Islet precursor cell (in vitro differentiated cells): Measurements from ENCODE around the gene SRRM2.

Experiments
- DNase-seq: peaks from one replicate; pipeline ENCODE4 v3.0.0-alpha.2; 2018

The SRRM2 gene

DNA sequence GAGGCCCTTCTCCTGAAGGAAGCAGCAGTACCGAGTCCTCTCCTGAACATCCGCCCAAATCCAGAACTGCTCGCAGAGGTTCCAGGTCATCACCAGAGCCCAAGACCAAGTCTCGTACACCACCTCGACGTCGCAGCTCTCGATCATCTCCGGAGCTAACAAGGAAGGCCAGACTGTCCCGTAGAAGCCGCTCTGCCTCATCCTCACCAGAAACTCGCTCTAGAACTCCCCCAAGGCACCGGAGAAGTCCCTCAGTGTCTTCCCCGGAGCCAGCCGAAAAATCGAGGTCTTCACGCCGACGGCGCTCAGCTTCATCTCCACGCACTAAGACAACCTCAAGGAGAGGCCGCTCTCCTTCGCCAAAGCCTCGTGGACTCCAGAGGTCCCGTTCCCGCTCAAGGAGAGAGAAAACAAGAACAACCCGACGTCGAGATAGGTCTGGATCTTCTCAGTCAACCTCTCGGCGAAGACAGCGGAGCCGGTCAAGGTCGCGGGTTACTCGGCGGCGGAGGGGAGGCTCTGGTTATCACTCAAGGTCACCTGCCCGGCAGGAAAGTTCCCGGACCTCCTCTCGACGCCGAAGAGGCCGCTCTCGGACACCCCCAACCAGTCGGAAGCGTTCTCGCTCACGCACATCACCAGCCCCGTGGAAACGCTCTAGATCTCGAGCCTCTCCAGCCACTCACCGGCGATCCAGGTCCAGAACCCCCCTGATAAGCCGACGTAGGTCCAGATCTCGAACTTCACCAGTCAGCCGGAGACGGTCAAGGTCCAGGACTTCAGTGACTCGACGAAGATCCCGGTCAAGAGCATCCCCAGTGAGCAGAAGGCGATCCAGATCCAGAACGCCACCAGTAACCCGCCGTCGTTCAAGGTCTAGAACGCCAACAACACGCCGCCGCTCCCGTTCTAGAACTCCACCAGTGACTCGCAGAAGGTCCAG, 13.3 kb downstream of the SRRM2 start:
- no peak for DNase-seq

DNA sequence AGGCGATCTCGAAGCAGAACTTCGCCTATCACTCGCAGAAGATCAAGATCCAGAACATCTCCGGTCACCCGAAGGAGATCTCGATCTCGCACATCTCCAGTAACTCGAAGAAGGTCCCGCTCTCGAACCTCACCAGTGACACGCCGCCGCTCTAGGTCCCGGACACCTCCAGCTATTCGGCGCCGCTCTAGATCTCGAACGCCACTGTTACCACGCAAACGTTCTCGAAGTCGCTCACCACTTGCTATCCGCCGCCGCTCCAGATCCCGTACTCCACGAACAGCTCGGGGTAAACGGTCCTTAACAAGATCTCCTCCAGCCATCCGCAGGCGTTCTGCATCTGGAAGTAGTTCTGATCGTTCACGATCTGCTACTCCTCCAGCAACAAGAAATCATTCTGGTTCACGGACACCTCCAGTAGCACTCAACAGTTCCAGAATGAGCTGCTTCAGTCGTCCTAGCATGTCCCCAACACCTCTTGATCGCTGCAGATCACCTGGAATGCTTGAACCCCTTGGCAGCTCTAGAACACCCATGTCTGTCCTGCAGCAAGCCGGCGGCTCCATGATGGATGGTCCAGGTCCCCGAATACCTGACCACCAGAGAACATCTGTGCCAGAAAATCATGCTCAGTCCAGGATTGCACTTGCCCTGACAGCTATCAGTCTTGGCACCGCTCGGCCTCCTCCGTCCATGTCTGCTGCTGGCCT, 14.1 kb downstream of the SRRM2 start:
- DNase-seq: no peak

DNA sequence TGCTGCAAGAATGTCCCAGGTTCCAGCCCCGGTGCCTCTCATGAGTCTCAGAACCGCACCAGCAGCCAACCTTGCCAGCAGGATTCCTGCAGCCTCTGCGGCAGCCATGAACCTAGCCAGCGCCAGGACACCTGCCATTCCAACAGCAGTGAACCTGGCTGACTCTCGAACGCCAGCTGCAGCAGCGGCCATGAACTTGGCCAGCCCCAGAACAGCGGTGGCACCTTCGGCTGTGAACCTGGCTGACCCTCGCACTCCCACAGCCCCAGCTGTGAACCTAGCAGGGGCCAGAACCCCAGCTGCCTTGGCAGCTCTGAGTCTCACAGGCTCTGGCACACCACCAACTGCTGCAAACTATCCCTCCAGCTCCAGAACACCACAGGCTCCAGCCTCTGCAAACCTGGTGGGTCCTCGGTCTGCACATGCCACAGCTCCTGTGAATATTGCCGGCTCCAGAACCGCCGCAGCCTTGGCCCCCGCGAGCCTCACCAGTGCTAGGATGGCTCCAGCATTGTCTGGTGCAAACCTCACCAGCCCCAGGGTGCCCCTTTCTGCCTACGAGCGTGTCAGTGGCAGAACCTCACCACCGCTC, 14.8 kb downstream of the SRRM2 start:
- no peak for DNase-seq

DNA sequence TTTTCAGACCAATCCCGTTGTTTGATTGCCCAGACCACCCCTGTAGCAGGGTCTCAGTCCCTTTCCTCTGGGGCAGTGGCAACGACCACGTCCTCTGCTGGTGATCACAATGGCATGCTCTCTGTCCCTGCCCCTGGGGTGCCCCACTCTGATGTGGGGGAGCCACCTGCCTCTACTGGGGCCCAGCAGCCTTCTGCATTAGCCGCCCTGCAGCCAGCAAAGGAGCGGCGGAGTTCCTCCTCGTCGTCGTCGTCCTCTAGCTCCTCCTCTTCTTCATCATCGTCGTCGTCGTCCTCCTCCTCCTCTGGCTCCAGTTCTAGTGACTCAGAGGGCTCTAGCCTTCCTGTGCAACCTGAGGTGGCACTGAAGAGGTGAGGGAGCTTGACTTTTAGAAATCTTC, 15.5 kb downstream of the SRRM2 start:
- no peak for DNase-seq

DNA sequence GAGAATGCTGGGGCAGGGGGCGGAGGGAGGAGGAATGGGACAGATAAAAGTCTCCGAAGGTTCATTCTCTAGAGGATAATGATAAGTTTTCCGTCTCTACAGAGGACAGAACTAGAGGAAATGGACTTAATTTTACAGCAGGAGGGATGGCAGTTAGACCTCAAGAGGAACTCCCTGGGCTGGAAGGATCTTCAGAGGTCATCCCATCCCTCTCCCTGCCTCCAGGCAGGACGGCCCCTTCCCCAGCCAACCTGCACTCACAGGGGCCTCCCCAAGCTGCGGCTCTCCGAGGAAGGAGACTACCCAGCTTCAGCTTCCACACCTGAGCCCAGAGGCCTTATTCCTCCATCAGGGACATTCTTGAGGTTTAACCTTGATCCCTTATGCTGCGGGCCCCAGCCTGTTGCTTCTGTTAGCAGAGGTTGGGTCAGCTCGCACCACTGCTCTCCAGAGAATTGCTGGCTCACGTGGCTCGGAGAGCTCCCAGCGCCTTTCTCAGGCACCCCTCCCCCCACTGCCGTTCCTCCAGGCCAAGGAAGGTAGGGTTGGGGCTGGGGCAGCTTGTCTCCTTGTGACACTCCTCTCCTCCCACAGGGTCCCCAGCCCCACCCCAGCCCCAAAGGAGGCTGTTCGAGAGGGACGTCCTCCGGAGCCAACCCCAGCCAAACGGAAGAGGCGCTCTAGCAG, 16.1 kb downstream of the SRRM2 start:
- no peak for DNase-seq

DNA sequence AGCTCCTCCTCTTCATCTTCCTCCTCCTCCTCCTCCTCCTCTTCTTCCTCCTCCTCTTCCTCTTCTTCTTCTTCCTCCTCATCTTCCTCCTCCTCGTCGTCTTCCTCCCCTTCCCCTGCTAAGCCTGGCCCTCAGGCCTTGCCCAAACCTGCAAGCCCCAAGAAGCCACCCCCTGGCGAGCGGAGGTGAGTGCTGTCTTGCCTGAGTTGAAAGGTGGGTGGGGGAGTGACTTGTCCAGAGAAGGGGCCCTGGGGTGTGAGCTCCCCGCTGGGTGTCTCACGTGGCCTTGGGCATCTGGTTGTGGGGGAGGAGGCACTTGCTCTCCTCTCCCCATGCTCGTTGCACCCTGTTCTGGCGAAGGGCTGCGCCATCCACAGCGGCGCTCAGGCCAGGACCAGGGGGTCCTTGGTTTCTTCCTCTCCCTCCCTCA, 16.7 kb downstream of the SRRM2 start:
- DNase-seq: no peak

DNA sequence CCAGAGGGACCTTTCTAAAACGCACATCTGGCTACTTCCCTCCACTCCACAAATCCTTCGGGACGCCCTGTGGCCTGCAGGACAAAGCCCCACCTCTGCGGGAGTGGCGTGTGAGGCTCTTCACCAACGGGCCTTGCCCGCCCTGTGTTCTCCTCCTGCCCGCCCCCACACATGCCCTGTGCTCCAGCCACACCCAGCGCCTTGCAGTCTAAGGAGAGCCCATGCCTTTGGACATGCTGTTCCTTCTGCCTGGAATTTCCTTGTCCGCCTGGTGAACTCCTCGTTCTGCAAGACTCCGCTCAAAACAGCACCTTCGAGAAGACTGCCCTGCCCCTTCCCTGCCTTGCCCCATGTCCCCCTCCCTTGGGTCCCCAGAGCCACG, 17.2 kb downstream of the SRRM2 start:
- DNase-seq: no peak

DNA sequence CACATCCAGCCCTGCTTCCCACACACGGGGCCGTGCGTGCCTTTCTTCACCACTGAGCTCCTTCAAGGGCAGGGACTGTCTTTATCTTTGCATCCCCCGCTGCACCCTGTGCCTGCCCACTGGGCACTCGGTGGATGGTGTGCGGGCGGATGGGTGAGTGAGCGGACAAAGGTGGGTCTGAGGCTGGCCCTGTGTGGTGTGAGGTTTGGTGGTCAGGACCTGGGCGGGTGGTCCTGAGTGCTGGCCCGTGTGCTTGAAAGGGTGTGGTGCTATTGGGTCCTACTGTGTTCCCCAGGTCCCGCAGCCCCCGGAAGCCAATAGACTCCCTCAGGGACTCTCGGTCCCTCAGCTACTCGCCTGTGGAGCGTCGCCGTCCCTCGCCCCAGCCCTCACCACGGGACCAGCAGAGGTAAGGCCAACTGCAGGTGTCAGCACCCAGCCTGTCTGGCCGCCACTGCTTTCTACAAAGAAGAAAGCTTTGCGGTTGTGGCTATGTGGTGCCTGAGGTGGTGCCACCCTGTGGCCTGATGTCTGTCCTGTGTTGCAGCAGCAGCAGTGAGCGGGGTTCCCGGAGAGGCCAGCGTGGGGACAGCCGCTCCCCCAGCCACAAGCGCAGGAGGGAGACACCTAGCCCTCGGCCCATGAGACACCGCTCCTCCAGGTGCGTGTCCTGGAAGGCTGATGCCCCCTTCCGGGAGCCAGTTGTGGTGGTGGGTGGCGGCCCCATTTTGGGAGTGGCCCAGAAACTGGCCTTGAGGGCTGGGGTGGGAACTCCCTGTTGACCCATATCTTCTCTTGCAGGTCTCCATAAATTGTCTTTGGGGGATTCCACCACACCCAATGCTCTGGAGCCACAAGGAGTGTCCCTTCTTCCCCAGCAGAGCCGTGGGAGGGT, 17.9 kb downstream of the SRRM2 start:
- no peak for DNase-seq

DNA sequence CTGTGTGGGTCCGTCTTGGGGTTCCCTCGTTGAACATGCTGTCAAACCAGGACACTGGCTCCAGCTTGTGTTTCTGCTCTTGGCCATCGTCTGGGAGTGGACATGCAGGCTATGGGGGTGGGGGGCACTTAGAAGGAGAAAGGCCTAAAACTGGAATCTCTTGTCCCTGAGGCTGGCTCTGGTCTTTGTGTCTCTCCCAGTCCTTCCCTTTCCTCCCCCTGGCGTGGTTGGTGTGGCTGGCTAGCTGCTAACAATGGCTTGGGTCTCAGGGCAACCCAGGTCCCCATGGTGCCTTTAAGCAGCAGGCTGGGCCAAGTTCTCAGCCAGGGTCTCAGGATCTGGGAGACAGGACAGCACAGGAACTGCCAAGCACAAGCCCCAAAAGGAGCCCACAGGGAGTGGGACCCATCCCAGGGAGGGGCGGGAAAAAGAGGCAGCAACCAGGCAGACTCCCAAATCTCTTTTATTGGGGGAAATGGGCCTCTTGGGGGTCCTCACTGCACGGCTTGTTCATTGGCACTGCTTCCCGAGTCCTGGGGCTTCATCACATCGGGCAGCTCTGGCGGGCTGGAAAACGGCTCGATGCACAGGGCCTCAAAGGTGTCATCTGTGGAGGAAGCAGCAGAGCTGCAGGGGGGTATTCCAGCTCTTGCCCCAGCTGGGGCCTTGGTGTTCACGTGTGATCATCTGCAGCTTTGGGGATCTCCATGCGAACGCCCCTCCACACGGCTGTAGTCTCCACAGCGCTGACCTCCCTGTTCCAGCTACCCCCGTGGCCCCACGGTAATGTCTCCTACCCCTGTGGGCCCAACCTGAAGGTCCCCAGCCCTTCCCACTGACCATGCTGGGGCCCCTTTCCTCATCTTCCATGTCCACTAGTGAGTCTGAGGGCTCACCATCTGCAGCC, 19.3 kb downstream of the SRRM2 start:
- DNase-seq: no peak

DNA sequence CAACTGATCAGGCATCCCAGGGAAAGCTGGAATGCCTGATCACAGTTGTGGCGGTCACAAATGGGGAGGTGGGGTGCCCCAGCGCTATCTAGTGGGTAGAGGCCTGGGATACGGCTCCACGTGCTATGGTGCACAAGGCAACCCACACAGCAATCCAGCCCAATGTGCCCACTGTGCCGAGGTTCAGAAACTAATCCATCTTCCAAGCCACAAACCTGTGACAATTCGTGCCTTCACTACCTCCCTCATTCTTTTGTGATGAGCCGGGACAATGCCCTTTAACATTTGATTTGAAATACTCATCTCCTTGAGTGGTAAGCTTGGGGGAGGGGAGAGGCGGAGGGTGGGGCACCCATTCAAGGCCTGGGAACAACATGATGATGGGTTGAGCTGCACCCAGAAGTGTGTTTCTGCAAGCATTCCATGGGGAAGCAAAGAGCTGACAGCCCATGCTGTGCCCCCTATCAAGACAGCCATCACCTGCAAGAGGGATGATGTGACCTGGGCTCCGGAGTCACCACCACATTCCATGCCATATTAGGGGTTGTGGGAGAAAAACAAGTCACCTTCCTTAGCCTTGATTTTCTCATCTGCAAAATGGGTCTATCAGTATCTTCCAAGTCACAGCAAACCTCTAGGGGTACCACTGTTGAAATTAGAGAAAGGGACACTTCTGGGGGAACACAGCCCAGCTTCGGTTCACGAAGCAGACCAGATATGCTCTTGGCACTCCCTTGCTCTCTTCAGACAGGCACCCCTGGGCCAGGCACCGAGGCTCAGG, 20.9 kb downstream of the SRRM2 start:
- no peak for DNase-seq

DNA sequence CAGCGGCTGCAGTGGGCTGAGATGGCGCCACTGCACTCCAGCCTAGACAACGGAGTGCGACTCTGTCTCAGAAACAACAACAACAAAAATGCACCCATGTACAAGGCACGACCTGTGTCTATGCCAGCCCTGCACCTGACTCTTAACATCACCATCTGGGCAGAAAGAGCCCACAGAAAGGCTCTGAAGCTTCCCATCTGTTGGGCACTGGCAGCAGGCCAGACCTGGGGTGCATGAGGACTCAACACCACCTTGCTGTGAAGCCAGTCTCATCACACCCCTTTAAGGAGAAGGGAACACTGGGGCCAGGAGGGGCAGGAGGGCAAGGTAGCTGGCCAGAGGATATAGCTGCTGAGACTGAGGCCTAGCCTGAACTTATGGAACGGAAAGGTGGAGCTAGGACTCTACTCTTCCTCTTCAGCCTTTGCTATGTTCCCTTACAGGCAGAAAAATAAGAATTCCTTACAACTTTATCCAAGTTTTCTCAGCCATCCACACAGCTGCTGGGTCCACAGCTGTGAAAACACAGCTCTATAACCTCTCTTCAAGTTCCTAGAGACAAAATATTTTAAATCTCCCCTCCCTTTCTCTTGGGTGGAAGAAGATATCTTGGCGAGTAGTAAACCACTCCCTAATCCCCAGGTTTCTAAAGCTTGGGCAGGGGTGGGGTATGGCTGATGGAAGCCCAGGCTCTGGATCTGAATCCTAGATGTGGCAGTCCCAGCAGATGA, 21.9 kb downstream of the SRRM2 start:
- no peak for DNase-seq

DNA sequence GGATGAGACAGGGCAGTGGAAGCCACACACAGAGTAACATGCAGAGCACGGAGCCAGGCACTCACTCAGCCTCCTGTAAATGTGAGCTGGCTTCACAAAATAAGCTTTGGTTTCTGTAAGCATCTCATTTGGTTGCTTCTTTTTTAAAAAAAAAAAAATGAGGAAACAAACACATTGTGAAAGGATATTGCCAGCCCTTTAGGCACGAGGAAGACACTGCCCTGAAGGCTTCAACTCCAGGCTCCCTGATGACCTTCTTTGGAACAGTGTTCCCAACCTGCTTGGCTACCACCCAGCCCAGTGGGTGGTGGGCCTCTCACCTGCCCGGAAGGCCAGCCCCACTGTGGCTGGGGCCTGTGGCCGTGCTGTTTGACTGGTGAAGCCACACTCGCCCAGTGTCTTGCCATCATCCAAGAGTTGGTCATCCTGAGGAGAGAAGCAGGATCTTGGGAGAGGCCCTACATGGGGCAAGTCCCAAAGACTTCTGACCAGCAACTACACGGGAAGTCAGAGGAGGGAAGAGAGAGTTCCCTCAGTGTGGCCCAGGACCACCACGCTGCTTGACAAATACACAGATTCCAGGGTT, 22.8 kb downstream of the SRRM2 start:
- no peak for DNase-seq

DNA sequence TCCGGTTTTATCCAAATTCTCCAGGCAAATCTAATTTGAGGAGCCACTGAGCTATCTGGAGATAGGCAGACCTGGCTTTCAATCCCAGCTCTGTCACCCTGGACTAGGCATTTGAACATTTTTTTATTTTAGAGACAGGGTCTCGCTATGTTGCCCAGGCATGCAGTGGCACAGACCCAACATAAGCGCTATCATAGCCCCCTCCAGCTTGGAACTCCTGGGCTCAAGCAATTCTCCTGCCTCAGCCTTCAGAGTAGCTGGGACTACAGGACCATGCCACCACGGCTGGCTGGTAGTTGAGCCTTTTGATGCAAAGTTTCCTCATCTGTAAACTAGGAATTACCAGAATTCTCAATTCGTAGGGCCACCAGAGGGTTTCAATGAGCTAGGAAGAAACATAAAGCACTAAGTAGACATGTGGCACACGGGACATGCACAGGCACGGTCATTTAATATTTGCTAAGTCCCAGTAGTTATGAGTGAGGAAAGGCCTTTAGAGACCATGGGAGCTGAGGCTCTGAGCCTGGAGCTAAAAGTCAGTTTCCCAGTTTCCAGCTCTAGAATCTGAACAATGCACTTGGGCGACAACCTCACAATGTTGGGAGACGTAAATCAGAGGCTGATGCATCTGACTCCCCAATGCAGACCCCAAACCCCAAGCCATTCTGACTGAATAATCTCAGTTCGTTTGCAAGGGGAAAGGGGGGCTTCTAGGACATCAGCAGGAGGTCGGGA, 23.5 kb downstream of the SRRM2 start:
- no peak for DNase-seq

DNA sequence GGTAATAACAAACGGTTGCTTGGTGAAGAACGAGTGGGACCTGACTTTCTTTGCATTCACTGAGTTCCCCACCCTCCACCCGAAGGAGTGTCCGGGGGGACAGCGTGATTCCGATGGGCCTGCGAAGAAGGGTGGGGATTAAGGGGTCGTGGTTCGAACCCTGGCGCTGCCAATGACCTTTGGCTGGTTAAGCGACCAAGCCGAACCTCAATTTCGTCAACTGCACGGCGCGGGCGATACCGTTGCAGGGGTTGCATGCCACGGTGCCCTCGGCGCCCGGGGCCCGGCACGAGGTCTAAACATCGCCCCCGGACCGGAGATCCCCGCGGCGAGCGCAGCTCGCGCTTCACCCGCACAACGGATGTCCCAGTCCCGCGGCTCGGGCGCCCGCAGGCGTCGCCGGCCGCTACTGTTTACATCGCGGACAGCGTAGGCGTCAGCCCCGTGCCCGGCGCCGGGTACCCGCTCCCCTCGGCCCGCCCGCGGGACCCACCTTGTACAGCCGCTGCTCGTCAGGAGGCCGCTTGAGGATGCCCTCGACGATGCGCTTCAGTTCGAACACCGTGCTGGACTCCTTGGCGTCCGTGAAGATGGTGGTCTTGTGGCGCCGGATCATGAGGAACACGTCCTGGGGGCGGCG, 24.2 kb downstream of the SRRM2 start:
- DNase-seq: no peak

DNA sequence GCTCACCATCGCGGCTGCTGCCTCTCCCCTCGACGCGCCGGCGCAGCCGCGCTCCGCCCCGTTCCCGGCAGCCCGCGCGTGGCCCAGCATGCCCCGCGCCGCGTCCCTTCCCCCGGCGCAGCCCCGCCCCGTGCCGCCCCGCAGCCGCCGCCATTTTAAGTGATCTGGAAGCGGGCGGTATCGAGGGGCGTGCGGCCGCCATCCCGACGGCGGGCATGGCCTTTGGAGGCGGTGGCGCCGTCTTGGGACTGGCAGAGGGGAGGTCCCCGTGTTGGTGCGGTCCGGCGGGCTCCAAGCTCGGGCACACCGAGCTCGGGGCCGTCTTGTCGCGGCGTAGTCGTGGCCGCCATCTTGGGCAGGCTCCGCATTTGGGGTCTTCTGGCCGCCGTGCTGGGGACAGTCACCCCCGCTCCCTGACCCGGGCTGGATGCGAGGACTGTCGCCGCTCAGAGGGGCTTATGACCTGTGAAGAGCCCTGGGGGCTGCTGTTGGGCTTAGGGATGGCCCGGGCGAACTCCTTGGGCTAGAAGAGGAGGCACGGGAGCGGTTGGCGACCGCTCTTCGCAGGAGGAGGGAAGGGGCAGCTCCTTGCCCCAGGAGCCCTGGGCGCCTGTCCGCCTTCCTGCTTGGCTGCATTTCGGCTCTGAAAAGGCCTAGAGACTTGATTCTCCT, 24.9 kb downstream of the SRRM2 start, which contains the start of gene ELOB:
ELOB (minus strand) TSS at position 50 of the 672 bp plus-strand sequence; CDS start at position 9, 41 bp downstream.
- peak; percentile 89 for DNase-seq

DNA sequence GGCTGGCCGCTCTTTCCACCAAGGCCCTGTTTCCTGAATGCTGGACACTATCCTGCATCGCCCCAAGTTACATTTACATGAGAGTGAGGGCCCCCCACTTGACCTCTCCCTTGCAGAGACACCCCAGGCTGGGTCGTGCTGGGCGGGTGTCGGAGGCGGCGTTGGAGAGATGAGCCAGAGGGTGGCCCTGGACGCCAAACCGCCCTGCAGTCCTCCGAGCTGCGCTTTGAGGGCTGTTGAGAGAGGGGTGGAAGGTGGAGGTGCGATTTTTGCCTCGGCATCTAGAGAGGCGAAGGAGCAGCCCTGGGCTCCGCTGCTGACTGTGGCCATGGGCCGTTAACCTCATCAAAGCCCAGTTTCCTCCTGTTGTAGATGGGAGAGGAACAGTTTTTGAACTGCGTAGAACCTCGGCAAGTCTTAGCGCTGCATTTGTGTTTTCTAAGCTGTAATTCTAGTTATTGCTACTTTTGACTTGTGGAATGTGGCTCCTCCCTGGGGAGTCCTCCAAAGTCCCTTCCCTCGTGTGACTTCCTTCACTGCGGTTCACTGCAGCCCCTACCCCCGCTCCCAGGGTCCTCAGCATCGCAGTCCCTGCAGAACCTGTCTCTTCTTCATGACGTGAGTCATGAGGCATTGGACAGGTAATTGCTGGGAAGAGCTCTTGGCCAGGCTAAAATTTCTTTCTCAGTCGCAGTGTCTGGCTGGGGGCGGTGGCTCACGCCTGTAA, 25.6 kb downstream of the SRRM2 start:
- peak; percentile 87 for DNase-seq

DNA sequence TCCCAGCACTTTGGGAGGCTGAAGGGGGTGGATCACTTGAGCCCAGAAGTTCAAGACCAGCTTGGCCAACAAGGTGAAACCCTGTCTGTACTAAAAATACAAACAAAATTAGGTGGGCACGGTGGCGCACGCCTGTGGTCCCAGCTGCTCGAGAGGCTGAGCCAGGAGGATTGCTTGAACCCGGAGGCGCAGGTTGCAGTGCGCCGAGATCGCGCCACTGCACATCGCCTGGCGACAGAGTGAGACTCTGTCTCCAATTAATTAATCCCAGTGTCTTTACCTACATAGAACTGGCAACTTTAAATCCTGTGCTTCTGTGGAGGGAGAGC, 26.2 kb downstream of the SRRM2 start:
- DNase-seq: no peak
